ENCODE data around the gene HERC2.

The HERC2 gene

GRCh38 chr15:28133281-28133680 lies 188.7 kb downstream of the HERC2 start:
- H3K36me3 ChIP-seq (ENCODE audit: low read length), result no peaks in the 10 kb centered on the region
- no peak overlapping the region for H2AFZ ChIP-seq (ENCODE audit: low read depth, low read length, severe bottlenecking)

DNA sequence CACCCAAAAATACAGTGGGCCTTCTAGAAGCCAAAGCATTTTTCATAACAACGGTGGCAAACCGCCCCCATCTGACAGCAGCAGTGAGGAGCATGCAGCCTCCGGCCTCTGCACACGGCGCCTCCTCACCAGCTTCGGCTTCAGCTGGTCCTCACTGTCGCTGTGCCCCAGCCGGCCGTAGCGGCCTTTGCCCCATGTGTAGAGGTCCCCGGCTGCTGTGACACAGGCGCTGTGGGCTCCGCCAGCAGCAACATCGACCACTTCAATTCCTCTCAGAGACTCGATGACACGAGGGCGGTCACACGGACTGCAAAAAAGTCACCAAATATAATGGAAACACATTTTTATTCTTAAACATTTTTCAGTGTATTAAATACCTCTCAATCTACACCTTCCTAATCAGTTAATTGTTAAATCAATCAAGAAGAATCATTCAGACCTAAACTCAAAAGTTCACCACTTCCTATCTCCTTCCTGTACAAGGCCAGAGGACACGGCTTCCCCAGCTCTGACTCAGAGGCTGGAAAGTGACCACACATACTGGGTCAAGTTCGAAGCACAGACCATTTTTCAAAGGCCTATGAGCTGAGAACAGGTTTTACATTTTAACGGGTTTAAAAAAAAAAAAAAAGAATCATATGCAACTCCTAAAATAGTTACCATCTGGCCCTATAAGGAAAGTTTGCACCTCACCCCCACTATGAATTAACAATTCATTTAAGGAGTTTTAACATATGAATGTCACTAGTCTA lies 189.3 kb downstream of the HERC2 start:
- Histone ChIP-seq H3K9me3 (ENCODE audit: insufficient read depth, low read length) (no peaks in the 10 kb centered on the region), H3K4me3 (ENCODE audit: insufficient read depth, low read length, poor library complexity, severe bottlenecking) (no peak overlapping the region), H3K27me3 (ENCODE audit: low read length) (no peaks in the 10 kb centered on the region), H3K9ac (ENCODE audit: low read length) (no peak overlapping the region), H3F3A (ENCODE audit: insufficient read depth) (no peaks in the 10 kb centered on the region), H3K27ac (ENCODE audit: low read depth, low read length) (no peak overlapping the region), H3K4me2 (ENCODE audit: low read depth, low read length, poor library complexity, severe bottlenecking) (no peak overlapping the region), H3K36me3 (ENCODE audit: low read length) (no peaks in the 10 kb centered on the region), H2AFZ (ENCODE audit: low read depth, low read length, severe bottlenecking) (no peak overlapping the region), H3K9me2 (replicated peaks; ENCODE audit: insufficient read depth, low read length) (no peaks in the 10 kb centered on the region), H3K79me2 (ENCODE audit: insufficient read depth, low read length) (no peaks in the 10 kb centered on the region), H4K20me1 (ENCODE audit: low read depth, low read length) (no peaks in the 10 kb centered on the region)
- TF ChIP-seq EZH2phosphoT487 (conservative IDR thresholded peaks at IDR 0.05; ENCODE audit: low read length) (no peak), CTCF (IDR thresholded peaks at IDR 0.05; ENCODE audit: insufficient read depth, low read length, poor library complexity, severe bottlenecking) (no peak)

More at GRCh38 chr15:28133281-28133680, 188.7 kb downstream of the HERC2 start:
- Histone ChIP-seq H3K9me3 (ENCODE audit: insufficient read depth, low read length) (no peaks in the 10 kb centered on the region), H3K27ac (ENCODE audit: low read depth, low read length) (no peak overlapping the region), H3K27me3 (ENCODE audit: low read length) (no peaks in the 10 kb centered on the region), H3K4me3 (ENCODE audit: insufficient read depth, low read length, poor library complexity, severe bottlenecking) (no peak overlapping the region), H3K9me2 (replicated peaks; ENCODE audit: insufficient read depth, low read length) (no peaks in the 10 kb centered on the region), H3F3A (ENCODE audit: insufficient read depth) (no peaks in the 10 kb centered on the region), H3K4me2 (ENCODE audit: low read depth, low read length, poor library complexity, severe bottlenecking) (no peak overlapping the region), H3K9ac (ENCODE audit: low read length) (no peak overlapping the region), H4K20me1 (ENCODE audit: low read depth, low read length) (no peaks in the 10 kb centered on the region), H3K79me2 (ENCODE audit: insufficient read depth, low read length) (no peaks in the 10 kb centered on the region)
- TF ChIP-seq CTCF (IDR thresholded peaks at IDR 0.05; ENCODE audit: insufficient read depth, low read length, poor library complexity, severe bottlenecking) (no peak), EZH2phosphoT487 (conservative IDR thresholded peaks at IDR 0.05; ENCODE audit: low read length) (no peak)

GRCh38 chr15:28131946-28132345 lies 190.0 kb downstream of the HERC2 start:
- no peak overlapping the region for H3K9ac ChIP-seq (ENCODE audit: low read length)
- H3K79me2 ChIP-seq (ENCODE audit: insufficient read depth, low read length), result no peaks in the 10 kb centered on the region
- TF ChIP-seq EZH2phosphoT487 (conservative IDR thresholded peaks at IDR 0.05; ENCODE audit: low read length) (no peak), CTCF (IDR thresholded peaks at IDR 0.05; ENCODE audit: insufficient read depth, low read length, poor library complexity, severe bottlenecking) (no peak)
- H3K27ac ChIP-seq (ENCODE audit: low read depth, low read length), result no peak overlapping the region
- H3K4me3 ChIP-seq (ENCODE audit: insufficient read depth, low read length, poor library complexity, severe bottlenecking), result no peak overlapping the region
- H3F3A ChIP-seq (ENCODE audit: insufficient read depth), result no peaks in the 10 kb centered on the region
- no peak overlapping the region for H3K4me2 ChIP-seq (ENCODE audit: low read depth, low read length, poor library complexity, severe bottlenecking)
- H3K9me3 ChIP-seq (ENCODE audit: insufficient read depth, low read length), result no peaks in the 10 kb centered on the region
- no peaks in the 10 kb centered on the region for H3K9me2 ChIP-seq (replicated peaks; ENCODE audit: insufficient read depth, low read length)
- no peaks in the 10 kb centered on the region for H3K36me3 ChIP-seq (ENCODE audit: low read length)
- H3K27me3 ChIP-seq (ENCODE audit: low read length), result no peaks in the 10 kb centered on the region
- no peak overlapping the region for H2AFZ ChIP-seq (ENCODE audit: low read depth, low read length, severe bottlenecking)
- no peaks in the 10 kb centered on the region for H4K20me1 ChIP-seq (ENCODE audit: low read depth, low read length)
